22Rv1 (cell line): ENCODE measurements around the gene F2.

ENCODE experiments used
- CTCF ChIP-seq: fragments of 450-650 bp; IDR thresholded peaks from 2 replicates; pipeline ENCODE4 v1.5.1; 2017; ENCODE audit warnings: mild to moderate bottlenecking
- ZFX ChIP-seq: fragments of 450-650 bp; IDR thresholded peaks from 2 replicates; pipeline ENCODE4 v1.6.1; 2017; ENCODE audit warnings: antibody characterized with exemption, borderline replicate concordance

GRCh38 chr11:46675288-46675851 lies 43.6 kb upstream of the F2 start:
- TF ChIP-seq CTCF (no peak), ZFX (no peak)
